Erythroblast (primary cell): ENCODE data around the gene PGM3.

Experiments used
- GATA1 ChIP-seq: IDR thresholded peaks from 2 replicates; pipeline ENCODE4 v1.6.1; 2011; ENCODE audit warnings: low read depth, mild to moderate bottlenecking, control low read depth, low read length, moderate library complexity
- POLR2A ChIP-seq: IDR thresholded peaks from 2 replicates; pipeline ENCODE4 v1.6.1; 2011; ENCODE audit warnings: mild to moderate bottlenecking, low read length

DNA sequence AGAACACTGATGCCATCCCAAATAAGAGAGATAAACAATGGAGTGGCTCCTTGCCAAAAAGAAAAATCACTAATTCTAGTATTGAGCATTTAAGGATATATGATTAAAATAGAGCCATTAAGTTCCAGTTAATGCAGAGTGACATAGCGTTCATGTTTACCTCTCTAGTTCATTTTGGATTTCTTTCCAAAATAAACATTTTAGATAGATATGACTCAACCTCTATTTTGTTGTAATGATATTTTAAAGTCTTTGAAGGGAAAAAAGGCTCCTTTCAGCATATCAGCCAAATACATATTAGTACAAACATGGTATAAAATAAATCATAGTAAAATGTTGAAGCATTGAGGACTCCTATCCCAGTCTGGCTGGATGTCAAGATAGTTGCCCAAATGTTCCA lies 33.5 kb upstream of the PGM3 start:
- TF ChIP-seq POLR2A (no peak), GATA1 (no peak)
